H9 (cell line): ENCODE results near the gene LITAF. TPM values are rescaled to one million over a fixed set of nuclear protein-coding genes. Genes with fewer than 3 reads are reported as not detected.

Experiments
- DNase-seq: peaks from one replicate; pipeline ENCODE4 v3.0.0-alpha.2; 2017
- H2AFZ ChIP-seq: one replicate; pipeline ENCODE4 v1.6.1; 2013; ENCODE audit warnings: mild to moderate bottlenecking, low read length, control low read depth, moderate library complexity
- H2AK5ac ChIP-seq: 2 replicates; pipeline ENCODE4 v1.6.1; 2013; ENCODE audit warnings: low read length, control low read depth, mixed read lengths; ENCODE audit not compliant: insufficient read length
- H2BK120ac ChIP-seq: one replicate; pipeline ENCODE4 v1.6.1; 2013; ENCODE audit warnings: low read depth, mild to moderate bottlenecking, low read length, control low read depth, inconsistent platforms; ENCODE audit not compliant: poor library complexity, severe bottlenecking
- H2BK12ac ChIP-seq: 2 replicates; pipeline ENCODE4 v1.6.1; 2013; ENCODE audit warnings: low read length, control low read depth, mixed read lengths, low read depth; ENCODE audit not compliant: insufficient read length
- H2BK15ac ChIP-seq: 2 replicates; pipeline ENCODE4 v1.6.1; 2013; ENCODE audit warnings: low read depth, low read length, control low read depth
- H2BK20ac ChIP-seq: one replicate; pipeline ENCODE4 v1.6.1; 2013; ENCODE audit warnings: low read depth, mild to moderate bottlenecking, low read length, control low read depth, inconsistent platforms; ENCODE audit not compliant: poor library complexity, severe bottlenecking
- H2BK5ac ChIP-seq: 2 replicates; pipeline ENCODE4 v1.6.1; 2013; ENCODE audit warnings: low read length, control low read depth, mixed read lengths; ENCODE audit not compliant: insufficient read length
- H3K14ac ChIP-seq: 2 replicates; pipeline ENCODE4 v1.6.1; 2013; ENCODE audit warnings: low read length, control low read depth; ENCODE audit not compliant: insufficient read depth
- H3K18ac ChIP-seq: 2 replicates; pipeline ENCODE4 v1.6.1; 2013; ENCODE audit warnings: low read depth, mild to moderate bottlenecking, mixed read lengths, low read length, control low read depth; ENCODE audit not compliant: insufficient read length
- H3K23ac ChIP-seq: 2 replicates; pipeline ENCODE4 v1.6.1; 2013; ENCODE audit warnings: low read length, control low read depth, mixed read lengths, low read depth; ENCODE audit not compliant: insufficient read length
- H3K23me2 ChIP-seq: 2 replicates; pipeline ENCODE4 v1.6.1; 2013; ENCODE audit warnings: low read depth, mild to moderate bottlenecking, mixed read lengths, low read length, control low read depth; ENCODE audit not compliant: insufficient read length, poor library complexity, severe bottlenecking
- H3K27ac ChIP-seq: 2 replicates; pipeline ENCODE4 v1.5.1; 2013; ENCODE audit warnings: low read length, control low read depth, mixed read lengths, low read depth; ENCODE audit not compliant: insufficient read length
- H3K27me3 ChIP-seq: 2 replicates; pipeline ENCODE4 v1.6.1; 2013; ENCODE audit warnings: low read length, control low read depth, inconsistent platforms; ENCODE audit not compliant: insufficient read depth
- H3K4ac ChIP-seq: 2 replicates; pipeline ENCODE4 v1.6.1; 2013; ENCODE audit warnings: low read depth, mild to moderate bottlenecking, control low read depth, inconsistent platforms, low read length, moderate library complexity
- H3K4me1 ChIP-seq: 2 replicates; pipeline ENCODE4 v1.6.1; 2013; ENCODE audit warnings: low read length, control low read depth, inconsistent platforms; ENCODE audit not compliant: insufficient read depth
- H3K4me2 ChIP-seq: 2 replicates; pipeline ENCODE4 v1.6.1; 2013; ENCODE audit warnings: low read length, control low read depth, mixed read lengths; ENCODE audit not compliant: insufficient read length, insufficient read depth
- H3K56ac ChIP-seq: 2 replicates; pipeline ENCODE4 v1.6.1; 2013; ENCODE audit warnings: low read depth, mild to moderate bottlenecking, mixed read lengths, low read length, control low read depth; ENCODE audit not compliant: insufficient read length
- H3K79me1 ChIP-seq: 2 replicates; pipeline ENCODE4 v1.6.1; 2013; ENCODE audit warnings: low read depth, mild to moderate bottlenecking, moderate library complexity, low read length, control low read depth, inconsistent platforms; ENCODE audit not compliant: insufficient read depth, poor library complexity, severe bottlenecking
- H3K79me2 ChIP-seq: 2 replicates; pipeline ENCODE4 v1.6.1; 2013; ENCODE audit warnings: low read length, control low read depth, inconsistent platforms; ENCODE audit not compliant: insufficient read depth
- H3K9ac ChIP-seq: 2 replicates; pipeline ENCODE4 v1.6.1; 2013; ENCODE audit warnings: low read length, control low read depth, mixed read lengths; ENCODE audit not compliant: insufficient read length; ENCODE audit errors: extremely low read depth
- H3K9me3 ChIP-seq: one replicate; pipeline ENCODE4 v1.6.1; 2013; ENCODE audit warnings: low read depth, low read length, inconsistent platforms; ENCODE audit not compliant: control insufficient read depth
- H3T11ph ChIP-seq: one replicate; pipeline ENCODE4 v1.6.1; 2013; ENCODE audit warnings: mild to moderate bottlenecking, low read length, control low read depth, inconsistent platforms
- H4K20me1 ChIP-seq: one replicate; pipeline ENCODE4 v1.6.1; 2013; ENCODE audit not compliant: control insufficient read depth, insufficient read length, insufficient read depth
- H4K5ac ChIP-seq: 2 replicates; pipeline ENCODE4 v1.6.1; 2013; ENCODE audit warnings: low read depth, mild to moderate bottlenecking, mixed read lengths, low read length, control low read depth; ENCODE audit not compliant: insufficient read length
- H4K8ac ChIP-seq: replicated peaks from 2 replicates; pipeline ENCODE4 v1.6.1; 2013; ENCODE audit warnings: low read length, control low read depth, mixed read lengths, low read depth; ENCODE audit not compliant: insufficient read length
- H4K91ac ChIP-seq: 2 replicates; pipeline ENCODE4 v1.6.1; 2013; ENCODE audit warnings: low read depth, mild to moderate bottlenecking, moderate library complexity, mixed read lengths, low read length, control low read depth; ENCODE audit not compliant: insufficient read length
- H3K27ac Mint-ChIP-seq, 3 experiments: 2 replicates in 2 of 3; 3 replicates in 1 of 3; pipeline ENCODE4 v1.8.0; 2020 to 2021; ENCODE audit warnings: mixed read lengths in 3 of 3, mild to moderate bottlenecking in 1 of 3, moderate library complexity in 1 of 3
- H3K27me3 Mint-ChIP-seq: 2 replicates; pipeline ENCODE4 v1.8.0; 2021; ENCODE audit warnings: low read depth, mild to moderate bottlenecking, moderate library complexity, mixed read lengths
- H3K36me3 Mint-ChIP-seq, 3 experiments: 2 replicates in 2 of 3; 3 replicates in 1 of 3; pipeline ENCODE4 v1.8.0; 2020 to 2021; ENCODE audit warnings: low read depth in 3 of 3, mixed read lengths in 3 of 3; ENCODE audit not compliant: insufficient read depth in 1 of 3
- H3K4me1 Mint-ChIP-seq, 2 experiments: 2 replicates each; pipeline ENCODE4 v1.8.0; 2020; ENCODE audit warnings: mixed read lengths in 2 of 2
- H3K4me3 Mint-ChIP-seq, 2 experiments: 2 replicates in 1 of 2; 3 replicates in 1 of 2; pipeline ENCODE4 v1.8.0; 2020 to 2021; ENCODE audit warnings: mild to moderate bottlenecking in 2 of 2, mixed read lengths in 2 of 2, moderate library complexity in 1 of 2
- H3K9me3 Mint-ChIP-seq, 2 experiments: 2 replicates in 1 of 2; 3 replicates in 1 of 2; pipeline ENCODE4 v1.8.0; 2020; ENCODE audit warnings: mild to moderate bottlenecking in 2 of 2, mixed read lengths in 2 of 2, moderate library complexity in 1 of 2
- CTCF ChIP-seq: fragments of 200-600 bp; sonication (generic); conservative IDR thresholded peaks from 3 replicates; pipeline ENCODE4 v1.8.0; 2021; ENCODE audit warnings: antibody characterized with exemption, mild to moderate bottlenecking
- whole genome bisulfite sequencing: extraction: QIAGEN DNeasy Blood & Tissue Kit; methylation state at CpG from one replicate; pipeline ENCODE4 v1.1.7; 2013; ENCODE audit warnings: missing lambda C conversion rate, low lambda C conversion rate, mixed read lengths; ENCODE audit not compliant: insufficient read length; ENCODE audit errors: extremely low coverage; 5-methylcytosine and 5-hydroxymethylcytosine counted together
- total RNA-seq: library from RNA; stranded (reverse); gene quantifications from 2 replicates; pipeline ENCODE4 v1.2.1, GENCODE V29; 2021

Gene LITAF
- total RNA-seq, 1 experiment from 2014 or later: 249 TPM

GRCh38 chr16:11575223-11575589 is 11.5 kb downstream of the LITAF start:
- H3K27me3 ChIP-seq: no peaks in the 10 kb centered on the region
- no peak overlapping the region for H4K5ac ChIP-seq
- no peak overlapping the region for H2BK120ac ChIP-seq
- H3K9me3 ChIP-seq: no peaks in the 10 kb centered on the region
- no peak overlapping the region for H3K23ac ChIP-seq
- H4K20me1 ChIP-seq: no peaks in the 10 kb centered on the region
- WGBS: no CpG with 5 or more reads among the region's 7 CpGs
- no peak for DNase-seq
- no peak overlapping the region for H2AK5ac ChIP-seq
- no peak overlapping the region for H3T11ph ChIP-seq
- H3K18ac ChIP-seq: no peak overlapping the region
- no peak for TF ChIP-seq CTCF
- H3K79me1 ChIP-seq: no peaks in the 10 kb centered on the region
- peaks cover 3% of the 10 kb centered on the region; the same call in 1 of the 2 replicates for H3K79me2 ChIP-seq
- H2BK5ac ChIP-seq: no peak overlapping the region
- no peaks in the 10 kb centered on the region for H3K27me3 Mint-ChIP-seq
- H3K23me2 ChIP-seq: no peaks in the 10 kb centered on the region
- H2BK20ac ChIP-seq: no peak overlapping the region
- no peak overlapping the region for H3K14ac ChIP-seq
- no peak overlapping the region for H2BK15ac ChIP-seq
- H3K4me2 ChIP-seq: no peak overlapping the region
- H3K4me3 Mint-ChIP-seq: no peak overlapping the region; a peak in 1 of 5 replicates
- no peaks in the 10 kb centered on the region for H3K4me1 ChIP-seq
- no peak overlapping the region for H2AFZ ChIP-seq
- no peak overlapping the region for H3K4ac ChIP-seq
- peaks cover 29 to 43% of the 10 kb centered on the region in 2 experiments for H3K4me1 Mint-ChIP-seq
- H4K8ac ChIP-seq: no peak overlapping the region
- peak overlapping the region; percentile 50 to 91 (median 63); a peak in 5 of 7 replicates for H3K27ac Mint-ChIP-seq
- H4K91ac ChIP-seq: no peak overlapping the region
- H2BK12ac ChIP-seq: no peak overlapping the region
- no peak overlapping the region for H3K56ac ChIP-seq
- no peak overlapping the region for H3K9ac ChIP-seq
- peaks cover 0 to 55% (median 40%) of the 10 kb centered on the region in 3 experiments; a peak in 5 of 7 replicates for H3K36me3 Mint-ChIP-seq
- no peak overlapping the region for H3K27ac ChIP-seq
- peaks cover 0 to 7% of the 10 kb centered on the region in 2 experiments; a peak in 1 of 5 replicates for H3K9me3 Mint-ChIP-seq
